Measurements from ENCODE around the gene TACR2. TPM values are rescaled to one million over a fixed set of nuclear protein-coding genes. Genes with fewer than 3 reads are reported as not detected.

The TACR2 gene
- total RNA-seq, 2 experiments from 2014 or later = not detected

GRCh38 chr10:69439350-69439739 lies 22.6 kb upstream of the TACR2 start:
- H3K27ac ChIP-seq (ENCODE audit: low read depth in 1 of 2, low read length in 2 of 2) = no peak overlapping the region
- H3K4me1 ChIP-seq (ENCODE audit: insufficient read depth, low read length) = no peaks in the 10 kb centered on the region
- ChIA-PET CTCF (interaction anchor here (1.0 kb wide), 1 partner anchor 13 kb away, joined by 3 read pairs; no protein-coding TSS in a partner anchor), POLR2A (no interaction called here)
- DNase-seq (no peak), ATAC-seq (ENCODE audit: poor library complexity) (no peak)
- H3K36me3 ChIP-seq (ENCODE audit: insufficient read depth, low read length) = no peaks in the 10 kb centered on the region
- H3K27me3 Mint-ChIP-seq = peaks cover 24% of the 10 kb centered on the region
- H3K4me1 Mint-ChIP-seq (ENCODE audit: low read depth) = no peaks in the 10 kb centered on the region
- H3K27me3 ChIP-seq (ENCODE audit: control insufficient read depth in 1 of 2, insufficient read depth in 2 of 2, low read length in 2 of 2) = no peaks in the 10 kb centered on the region
- TF ChIP-seq, protein P1, sequence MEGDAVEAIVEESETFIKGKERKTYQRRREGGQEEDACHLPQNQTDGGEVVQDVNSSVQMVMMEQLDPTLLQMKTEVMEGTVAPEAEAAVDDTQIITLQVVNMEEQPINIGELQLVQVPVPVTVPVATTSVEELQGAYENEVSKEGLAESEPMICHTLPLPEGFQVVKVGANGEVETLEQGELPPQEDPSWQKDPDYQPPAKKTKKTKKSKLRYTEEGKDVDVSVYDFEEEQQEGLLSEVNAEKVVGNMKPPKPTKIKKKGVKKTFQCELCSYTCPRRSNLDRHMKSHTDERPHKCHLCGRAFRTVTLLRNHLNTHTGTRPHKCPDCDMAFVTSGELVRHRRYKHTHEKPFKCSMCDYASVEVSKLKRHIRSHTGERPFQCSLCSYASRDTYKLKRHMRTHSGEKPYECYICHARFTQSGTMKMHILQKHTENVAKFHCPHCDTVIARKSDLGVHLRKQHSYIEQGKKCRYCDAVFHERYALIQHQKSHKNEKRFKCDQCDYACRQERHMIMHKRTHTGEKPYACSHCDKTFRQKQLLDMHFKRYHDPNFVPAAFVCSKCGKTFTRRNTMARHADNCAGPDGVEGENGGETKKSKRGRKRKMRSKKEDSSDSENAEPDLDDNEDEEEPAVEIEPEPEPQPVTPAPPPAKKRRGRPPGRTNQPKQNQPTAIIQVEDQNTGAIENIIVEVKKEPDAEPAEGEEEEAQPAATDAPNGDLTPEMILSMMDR (IDR thresholded peaks at IDR 0.05) = no peak
- H3K4me3 Mint-ChIP-seq = no peak overlapping the region
- H3K9me3 Mint-ChIP-seq = no peaks in the 10 kb centered on the region
- H3K27ac Mint-ChIP-seq = no peak overlapping the region
- peaks cover 0 to 5% of the 10 kb centered on the region in 2 experiments for H3K9me3 ChIP-seq (ENCODE audit: control insufficient read depth in 1 of 2, insufficient read depth in 1 of 2, low read length in 2 of 2)
- H3K36me3 Mint-ChIP-seq (ENCODE audit: low read depth) = no peaks in the 10 kb centered on the region
- H3K4me3 ChIP-seq (ENCODE audit: low read length) = no peak overlapping the region
- intact Hi-C loops (cut with DNase I, micrococcal nuclease) = no loop called here

DNA sequence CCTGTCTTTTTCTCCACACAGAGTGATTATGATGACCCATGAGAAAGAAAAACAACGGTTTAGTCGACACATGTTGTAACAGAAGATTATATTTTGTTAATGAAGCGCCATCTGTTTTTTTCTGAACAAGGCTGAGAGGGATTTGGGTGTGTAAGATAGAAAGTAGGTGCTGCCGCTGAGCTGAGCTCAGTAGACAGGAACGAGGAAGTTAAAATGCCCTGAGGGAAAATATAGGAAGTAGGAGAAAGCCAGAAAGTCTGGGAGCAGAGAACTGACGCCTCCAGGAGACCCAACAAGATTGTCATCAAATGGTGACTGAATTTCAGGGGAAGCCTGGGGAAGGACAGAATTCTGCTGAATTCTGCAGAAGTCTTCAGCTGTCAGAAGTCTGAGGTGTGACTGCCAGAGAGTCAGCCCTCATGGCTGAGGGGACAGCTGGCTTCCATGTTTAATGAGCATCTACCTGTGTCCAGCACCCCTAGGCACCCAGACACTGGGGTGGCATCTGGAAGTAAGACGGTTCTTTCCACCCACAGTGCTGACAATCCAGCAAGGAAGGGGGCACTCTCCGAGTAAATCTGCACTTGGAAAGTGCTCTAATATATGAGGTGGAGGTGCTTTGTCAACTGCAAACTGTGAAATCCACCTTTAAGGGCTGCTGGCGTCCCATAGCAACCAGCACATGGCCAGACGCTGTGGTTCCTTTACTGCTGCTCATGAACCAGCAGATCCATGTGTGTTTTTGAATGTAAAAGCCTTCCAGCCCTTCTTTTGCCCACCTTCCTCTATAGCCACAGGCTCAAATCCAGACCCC lies 22.0 kb upstream of the TACR2 start:
- no peaks in the 10 kb centered on the region for H3K4me1 ChIP-seq (ENCODE audit: insufficient read depth, low read length)
- ChIA-PET POLR2A (no interaction called here), CTCF (no interaction called here)
- no peaks in the 10 kb centered on the region for H3K9me3 Mint-ChIP-seq
- no peak overlapping the region for H3K27ac ChIP-seq (ENCODE audit: low read depth in 1 of 2, low read length in 2 of 2)
- intact Hi-C loops (cut with DNase I, micrococcal nuclease) = no loop called here
- no peak overlapping the region for H3K4me3 Mint-ChIP-seq
- no peaks in the 10 kb centered on the region for H3K4me1 Mint-ChIP-seq (ENCODE audit: low read depth)
- no peaks in the 10 kb centered on the region for H3K27me3 ChIP-seq (ENCODE audit: control insufficient read depth in 1 of 2, insufficient read depth in 2 of 2, low read length in 2 of 2)
- no peak for DNase-seq
- no peaks in the 10 kb centered on the region for H3K36me3 Mint-ChIP-seq (ENCODE audit: low read depth)
- H3K4me3 ChIP-seq (ENCODE audit: low read length) = no peak overlapping the region
- H3K9me3 ChIP-seq (ENCODE audit: control insufficient read depth in 1 of 2, insufficient read depth in 1 of 2, low read length in 2 of 2) = peaks cover 0 to 5% of the 10 kb centered on the region in 2 experiments
- TF ChIP-seq, protein P1 (IDR thresholded peaks at IDR 0.05) = no peak
- peaks cover 24% of the 10 kb centered on the region for H3K27me3 Mint-ChIP-seq
- H3K27ac Mint-ChIP-seq = no peak overlapping the region
- no peak for ATAC-seq (ENCODE audit: poor library complexity)
- no peaks in the 10 kb centered on the region for H3K36me3 ChIP-seq (ENCODE audit: insufficient read depth, low read length)

DNA sequence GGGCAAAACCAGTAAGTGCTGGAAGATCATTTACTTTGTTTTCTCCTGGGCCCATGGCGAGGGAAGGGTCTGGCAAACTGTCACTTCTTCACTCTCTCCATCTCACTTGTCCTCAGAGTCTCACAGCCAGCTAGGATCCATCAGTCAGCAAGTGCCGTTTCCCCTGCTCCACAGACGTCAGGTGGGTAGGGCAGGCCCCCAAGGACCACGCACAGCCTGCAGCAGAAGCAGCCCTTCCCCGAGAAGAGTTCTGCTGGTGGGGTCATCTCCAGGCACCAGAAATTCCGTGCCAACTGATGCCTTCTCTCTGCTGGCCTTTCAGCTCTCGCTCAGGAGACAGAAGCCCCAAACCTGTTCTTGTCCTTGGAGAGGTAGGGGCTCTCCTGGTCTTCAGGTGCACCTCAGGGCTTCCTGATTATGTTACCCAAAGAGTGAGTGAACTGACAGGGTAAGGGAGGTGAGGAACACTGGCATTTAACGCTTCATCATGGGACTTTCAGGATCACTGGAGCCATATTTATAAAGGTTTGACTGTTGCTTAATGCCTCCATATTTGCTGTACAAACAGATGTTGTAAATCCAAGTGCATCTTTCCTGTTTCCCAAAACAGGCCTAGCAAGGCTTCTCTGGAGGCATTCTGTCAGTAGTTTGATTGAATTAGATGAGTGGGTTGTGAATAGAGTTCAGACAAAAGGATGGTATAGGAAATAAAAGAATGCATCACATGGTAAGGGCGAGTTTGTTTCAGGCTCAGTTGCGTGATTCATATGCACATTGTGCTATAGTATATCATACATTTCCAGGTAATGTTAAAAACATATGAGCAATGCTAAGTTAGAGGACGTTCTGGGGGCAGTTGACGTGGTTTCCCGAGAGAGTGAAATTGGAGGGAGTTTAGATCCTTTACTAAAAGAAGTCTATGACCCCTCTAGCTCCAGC lies 20.9 kb upstream of the TACR2 start:
- POLR2A ChIA-PET = no interaction called here
- intact Hi-C loops (cut with DNase I, micrococcal nuclease) = no loop called here
- Mint-ChIP-seq H3K27ac (no peak overlapping the region), H3K4me1 (ENCODE audit: low read depth) (no peaks in the 10 kb centered on the region), H3K27me3 (peaks cover 24% of the 10 kb centered on the region), H3K9me3 (no peaks in the 10 kb centered on the region), H3K4me3 (no peak overlapping the region), H3K36me3 (ENCODE audit: low read depth) (no peaks in the 10 kb centered on the region)
- H3K4me1 ChIP-seq (ENCODE audit: insufficient read depth, low read length) = no peaks in the 10 kb centered on the region
- no peak for ATAC-seq (ENCODE audit: poor library complexity)
- DNase-seq = no peak
- H3K36me3 ChIP-seq (ENCODE audit: insufficient read depth, low read length) = no peaks in the 10 kb centered on the region
- TF ChIP-seq, protein P1 (IDR thresholded peaks at IDR 0.05) = no peak
- no peaks in the 10 kb centered on the region for H3K27me3 ChIP-seq (ENCODE audit: control insufficient read depth in 1 of 2, insufficient read depth in 2 of 2, low read length in 2 of 2)
- peaks cover 0 to 5% of the 10 kb centered on the region in 2 experiments for H3K9me3 ChIP-seq (ENCODE audit: control insufficient read depth in 1 of 2, insufficient read depth in 1 of 2, low read length in 2 of 2)
- H3K4me3 ChIP-seq (ENCODE audit: low read length) = no peak overlapping the region
- CTCF ChIA-PET = no interaction called here
- no peak overlapping the region for H3K27ac ChIP-seq (ENCODE audit: low read depth in 1 of 2, low read length in 2 of 2)
